NB4 (cell line): ENCODE measurements around the gene TBRG4.

Experiments
- CTCF ChIP-seq: IDR thresholded peaks from one replicate; pipeline ENCODE4 v1.5.1; 2012; ENCODE audit warnings: low read depth, low read length
- POLR2A ChIP-seq: IDR thresholded peaks from 2 replicates; pipeline ENCODE4 v1.6.1; 2011; ENCODE audit warnings: mild to moderate bottlenecking; ENCODE audit not compliant: insufficient read length; ENCODE audit errors: extremely low read depth

GRCh38 chr7:45073031-45073785 lies 38.3 kb downstream of the TBRG4 start:
- TF ChIP-seq CTCF (no peak), POLR2A (no peak)
